ENCODE data around the gene CFAP97. TPM values are rescaled to one million over a fixed set of nuclear protein-coding genes. Genes with fewer than 3 reads are reported as not detected.
"Not testable (repeated sequence)": the region's sequence is repeated elsewhere in the genome, so short reads cannot be mapped to it uniquely, and the experiment has no call there.

The CFAP97 gene
- total and polyA plus RNA-seq, 4 experiments from 2014 or later: 41.6 to 128 (median 82.4) TPM

GRCh38 chr4:185242749-185243533 is 39.1 kb upstream of the CFAP97 start:
- H3K27ac ChIP-seq (ENCODE audit: low read depth, low read length): no peak overlapping the region
- Mint-ChIP-seq H3K27ac (peak overlapping the region in 3 of 7 donors; percentile 20 to 61 (median 32)), H3K4me1 (peaks cover 10 to 13% (median 12%) of the 10 kb centered on the region in 4 donors), H3K36me3 (peaks cover 2 to 9% of the 10 kb centered on the region in 2 donors), H3K4me3 (no peak overlapping the region), H3K27me3 (no peaks in the 10 kb centered on the region), H3K9me3 (peaks cover 0 to 4% (median 0%) of the 10 kb centered on the region in 8 donors)
- no peaks in the 10 kb centered on the region for H3K9me3 ChIP-seq (ENCODE audit: control insufficient read depth in 1 of 2, low read length in 2 of 2)
- intact Hi-C loops (cut with micrococcal nuclease): no loop called here
- H3K27me3 ChIP-seq (ENCODE audit: insufficient read depth, low read length): no peaks in the 10 kb centered on the region
- no peak overlapping the region for H3K4me3 ChIP-seq (ENCODE audit: low read length in 2 of 2)
- no peaks in the 10 kb centered on the region for H3K36me3 ChIP-seq (ENCODE audit: insufficient read depth, low read length)
- no peak for DNase-seq
- H3K4me1 ChIP-seq (ENCODE audit: insufficient read depth, low read length): no peaks in the 10 kb centered on the region
- ChIA-PET POLR2A (ENCODE audit: partially characterized antibody) (interaction anchor here (1.0 to 1.4 kb wide), 2 partner anchors 10 to 23 kb away, joined by 3 to 5 read pairs; no protein-coding TSS in a partner anchor), CTCF (ENCODE audit: partially characterized antibody) (interaction anchor here (1.4 kb wide), 1 partner anchor 9 kb away, joined by 4 read pairs; no protein-coding TSS in a partner anchor)

- H3K27me3 Mint-ChIP-seq; CTCF ChIA-PET (ENCODE audit: partially characterized antibody); H3K9me3 Mint-ChIP-seq; H3K27me3 ChIP-seq (ENCODE audit: insufficient read depth, low read length); H3K4me1 ChIP-seq (ENCODE audit: insufficient read depth, low read length); H3K27ac ChIP-seq (ENCODE audit: low read depth, low read length); H3K36me3 ChIP-seq (ENCODE audit: insufficient read depth, low read length); H3K4me3 ChIP-seq (ENCODE audit: low read length in 2 of 2); H3K4me3 Mint-ChIP-seq; intact Hi-C loops (cut with micrococcal nuclease); DNase-seq; POLR2A ChIA-PET (ENCODE audit: partially characterized antibody); H3K36me3 Mint-ChIP-seq; H3K9me3 ChIP-seq (ENCODE audit: control insufficient read depth in 1 of 2, low read length in 2 of 2); H3K27ac Mint-ChIP-seq: not testable (repeated sequence)
- peaks cover 12 to 24% (median 14%) of the 10 kb centered on the region in 4 donors for H3K4me1 Mint-ChIP-seq
These were observed 36.7 kb upstream of the CFAP97 start for GRCh38 chr4:185240486-185240885.

GRCh38 chr4:185238750-185239149 is 35.0 kb upstream of the CFAP97 start:
- H3K9me3 ChIP-seq (ENCODE audit: control insufficient read depth in 1 of 2, low read length in 2 of 2): no peaks in the 10 kb centered on the region
- POLR2A ChIA-PET (ENCODE audit: partially characterized antibody): interaction anchor here (1.0 kb wide), 1 partner anchor 15 kb away, joined by 3 read pairs; no protein-coding TSS in a partner anchor
- no peaks in the 10 kb centered on the region for H3K36me3 ChIP-seq (ENCODE audit: insufficient read depth, low read length)
- Mint-ChIP-seq H3K4me1 (peaks cover 13 to 33% (median 19%) of the 10 kb centered on the region in 4 donors), H3K9me3 (peaks cover 0 to 4% (median 0%) of the 10 kb centered on the region in 8 donors), H3K27me3 (no peaks in the 10 kb centered on the region), H3K27ac (no peak overlapping the region), H3K4me3 (no peak overlapping the region), H3K36me3 (peaks cover 2 to 10% of the 10 kb centered on the region in 2 donors)
- H3K27me3 ChIP-seq (ENCODE audit: insufficient read depth, low read length): no peaks in the 10 kb centered on the region
- H3K4me3 ChIP-seq (ENCODE audit: low read length in 2 of 2): no peak overlapping the region
- no peak overlapping the region for H3K27ac ChIP-seq (ENCODE audit: low read depth, low read length)
- no peak for DNase-seq
- intact Hi-C loops (cut with micrococcal nuclease): no loop called here
- CTCF ChIA-PET (ENCODE audit: partially characterized antibody): no interaction called here
- H3K4me1 ChIP-seq (ENCODE audit: insufficient read depth, low read length): no peaks in the 10 kb centered on the region

DNA sequence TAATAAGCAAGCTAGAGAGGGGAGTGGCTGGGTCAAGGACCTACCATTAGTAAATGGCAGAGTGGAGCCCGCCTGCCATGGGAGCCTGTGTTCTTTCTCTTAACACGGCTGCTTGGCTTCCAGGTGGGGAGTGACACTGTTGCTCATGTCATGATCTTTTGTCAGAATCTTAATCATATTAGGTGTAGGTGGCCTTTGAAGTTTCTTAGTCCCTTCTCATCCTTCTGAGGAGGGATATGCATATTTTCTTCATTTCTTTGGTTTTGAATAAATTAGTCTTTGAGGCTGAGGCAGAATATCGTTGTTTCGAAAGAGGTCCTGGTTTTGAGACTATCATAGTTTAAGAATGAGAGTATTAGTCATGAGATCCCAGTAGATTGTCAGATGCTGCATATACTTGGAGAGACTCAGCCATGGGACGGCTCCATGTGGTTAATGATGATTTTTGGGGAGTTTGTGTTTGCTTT is 34.4 kb upstream of the CFAP97 start:
- CTCF ChIA-PET (ENCODE audit: partially characterized antibody): interaction anchor here (0.7 kb wide), 1 partner anchor 113 kb away, joined by 3 read pairs; no protein-coding TSS in a partner anchor
- Mint-ChIP-seq H3K4me3 (no peak overlapping the region), H3K9me3 (peaks cover 0 to 4% (median 0%) of the 10 kb centered on the region in 8 donors), H3K27ac (peak overlapping the region in 1 of 7 donors; percentile 35), H3K36me3 (peaks cover 2 to 10% of the 10 kb centered on the region in 2 donors), H3K27me3 (no peaks in the 10 kb centered on the region), H3K4me1 (peaks cover 10 to 33% (median 19%) of the 10 kb centered on the region in 4 donors)
- Histone ChIP-seq H3K9me3 (ENCODE audit: control insufficient read depth in 1 of 2, low read length in 2 of 2) (no peaks in the 10 kb centered on the region), H3K36me3 (ENCODE audit: insufficient read depth, low read length) (no peaks in the 10 kb centered on the region), H3K4me1 (ENCODE audit: insufficient read depth, low read length) (no peaks in the 10 kb centered on the region), H3K4me3 (ENCODE audit: low read length in 2 of 2) (no peak overlapping the region), H3K27me3 (ENCODE audit: insufficient read depth, low read length) (no peaks in the 10 kb centered on the region), H3K27ac (ENCODE audit: low read depth, low read length) (no peak overlapping the region)
- no peak for DNase-seq
- intact Hi-C loops (cut with micrococcal nuclease): no loop called here
- POLR2A ChIA-PET (ENCODE audit: partially characterized antibody): interaction anchor here (0.7 to 1.0 kb wide), 2 partner anchors 16 to 24 kb away, joined by 3 read pairs; no protein-coding TSS in a partner anchor

GRCh38 chr4:185237175-185237574 is 33.4 kb upstream of the CFAP97 start:
- CTCF ChIA-PET (ENCODE audit: partially characterized antibody): no interaction called here
- Mint-ChIP-seq H3K27ac (peak overlapping the region in 1 of 7 donors; percentile 50), H3K27me3 (no peaks in the 10 kb centered on the region), H3K4me3 (no peak overlapping the region), H3K4me1 (peaks cover 13 to 34% (median 22%) of the 10 kb centered on the region in 4 donors), H3K9me3 (peaks cover 0 to 4% (median 0%) of the 10 kb centered on the region in 8 donors), H3K36me3 (peaks cover 2 to 10% of the 10 kb centered on the region in 2 donors)
- intact Hi-C loops (cut with micrococcal nuclease): no loop called here
- H3K27ac ChIP-seq (ENCODE audit: low read depth, low read length): no peak overlapping the region
- no peaks in the 10 kb centered on the region for H3K4me1 ChIP-seq (ENCODE audit: insufficient read depth, low read length)
- H3K9me3 ChIP-seq (ENCODE audit: control insufficient read depth in 1 of 2, low read length in 2 of 2): no peaks in the 10 kb centered on the region
- H3K36me3 ChIP-seq (ENCODE audit: insufficient read depth, low read length): no peaks in the 10 kb centered on the region
- no peak overlapping the region for H3K4me3 ChIP-seq (ENCODE audit: low read length in 2 of 2)
- H3K27me3 ChIP-seq (ENCODE audit: insufficient read depth, low read length): no peaks in the 10 kb centered on the region
- no peak for DNase-seq
- POLR2A ChIA-PET (ENCODE audit: partially characterized antibody): no interaction called here

DNA sequence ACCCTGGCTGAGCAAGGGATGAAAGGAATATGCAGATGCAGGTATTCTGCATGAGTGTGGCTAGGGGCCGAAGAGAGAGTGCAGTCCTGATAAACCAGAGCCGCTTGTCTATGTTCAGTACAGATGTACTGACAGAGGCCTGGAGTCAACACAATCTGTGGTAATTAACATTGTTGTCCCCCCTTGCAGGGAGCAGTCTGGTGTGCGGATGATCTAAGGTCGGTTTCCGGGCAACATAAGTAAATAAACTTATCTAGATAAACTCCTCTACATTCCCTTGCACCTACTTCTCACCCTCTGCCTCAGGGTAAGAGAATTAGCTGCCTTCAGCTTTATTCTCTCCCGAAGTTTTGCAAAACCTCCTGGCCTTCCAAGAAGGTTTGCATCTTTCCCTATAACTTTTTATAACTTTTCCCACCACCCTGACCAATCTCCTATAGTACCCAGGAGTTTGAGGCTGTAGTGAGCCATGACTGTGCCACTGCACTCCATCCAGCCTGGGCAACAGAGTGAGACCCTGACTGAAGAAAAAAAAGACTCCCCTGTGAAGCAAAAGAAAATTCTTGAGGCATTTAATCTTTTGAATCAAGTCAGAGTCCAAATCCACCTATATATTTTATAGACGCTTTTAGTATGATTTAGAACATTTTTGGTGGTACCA is 32.2 kb upstream of the CFAP97 start:
- Mint-ChIP-seq H3K27ac (peak overlapping the region in 1 of 7 donors; percentile 66), H3K36me3 (peaks cover 2 to 10% of the 10 kb centered on the region in 2 donors), H3K27me3 (no peaks in the 10 kb centered on the region), H3K4me3 (peak overlapping the region in 1 of 8 donors; percentile 8), H3K9me3 (peaks cover 0 to 4% (median 0%) of the 10 kb centered on the region in 8 donors), H3K4me1 (peaks cover 11 to 37% (median 25%) of the 10 kb centered on the region in 4 donors)
- DNase-seq: peak in 1 of 5 donors; percentile 11
- no peaks in the 10 kb centered on the region for H3K4me1 ChIP-seq (ENCODE audit: insufficient read depth, low read length)
- H3K27me3 ChIP-seq (ENCODE audit: insufficient read depth, low read length): no peaks in the 10 kb centered on the region
- no peak overlapping the region for H3K27ac ChIP-seq (ENCODE audit: low read depth, low read length)
- POLR2A ChIA-PET (ENCODE audit: partially characterized antibody): no interaction called here
- H3K4me3 ChIP-seq (ENCODE audit: low read length in 2 of 2): no peak overlapping the region
- CTCF ChIA-PET (ENCODE audit: partially characterized antibody): interaction anchor here (0.9 kb wide), 1 partner anchor 49 kb away, joined by 3 read pairs; no protein-coding TSS in a partner anchor
- no peaks in the 10 kb centered on the region for H3K36me3 ChIP-seq (ENCODE audit: insufficient read depth, low read length)
- intact Hi-C loops (cut with micrococcal nuclease): no loop called here
- H3K9me3 ChIP-seq (ENCODE audit: control insufficient read depth in 1 of 2, low read length in 2 of 2): no peaks in the 10 kb centered on the region
